GM23338 (cell line): ENCODE measurements around the gene SFTPB. TPM values are rescaled to one million over a fixed set of nuclear protein-coding genes. Genes with fewer than 3 reads are reported as not detected.

Source experiments
- ATAC-seq: fragments of 200-7000 bp; cut with Tn5 transposase; 3 replicates; pipeline ENCODE4 v1.9.1; 2020
- DNase-seq: peaks from one replicate; pipeline ENCODE4 v3.0.0-alpha.2; 2015; ENCODE audit warnings: low spot score
- H2AFZ ChIP-seq: fragments of 200-600 bp; sonication (generic); 2 replicates; pipeline ENCODE4 v1.8.0; 2016; ENCODE audit warnings: antibody characterized with exemption, mild to moderate bottlenecking, moderate library complexity
- H3F3A ChIP-seq: fragments of 200-600 bp; sonication (generic); replicated peaks from 2 replicates; pipeline ENCODE4 v1.8.0; 2017; ENCODE audit warnings: antibody characterized with exemption, mixed run types, low read depth
- H3K27ac ChIP-seq: fragments of 200-600 bp; sonication (generic); 2 replicates; pipeline ENCODE4 v1.6.1; 2016; ENCODE audit warnings: low read depth
- H3K27me3 ChIP-seq: fragments of 200-600 bp; sonication (generic); 2 replicates; pipeline ENCODE4 v1.8.0; 2016; ENCODE audit warnings: mild to moderate bottlenecking, mixed run types, moderate library complexity; ENCODE audit not compliant: insufficient read depth
- H3K36me3 ChIP-seq: fragments of 200-600 bp; sonication (generic); 2 replicates; pipeline ENCODE4 v1.8.0; 2016; ENCODE audit warnings: mild to moderate bottlenecking; ENCODE audit not compliant: insufficient read depth
- H3K4me1 ChIP-seq: fragments of 200-600 bp; sonication (generic); 2 replicates; pipeline ENCODE4 v1.8.0; 2016; ENCODE audit warnings: mild to moderate bottlenecking, moderate library complexity; ENCODE audit not compliant: insufficient read depth
- H3K4me2 ChIP-seq: fragments of 200-600 bp; sonication (generic); 2 replicates; pipeline ENCODE4 v1.7.1; 2017; ENCODE audit warnings: mixed run types
- H3K4me3 ChIP-seq: fragments of 200-600 bp; sonication (generic); 2 replicates; pipeline ENCODE4 v1.6.1; 2016; ENCODE audit warnings: mixed run types
- H3K79me2 ChIP-seq: fragments of 200-600 bp; sonication (generic); replicated peaks from 2 replicates; pipeline ENCODE4 v1.8.0; 2017; ENCODE audit warnings: mild to moderate bottlenecking; ENCODE audit not compliant: insufficient read depth
- H3K9me2 ChIP-seq: fragments of 200-600 bp; sonication (generic); 2 replicates; pipeline ENCODE4 v1.8.0; 2017; ENCODE audit not compliant: insufficient read depth
- H4K20me1 ChIP-seq: fragments of 200-600 bp; sonication (generic); replicated peaks from 2 replicates; pipeline ENCODE4 v1.8.0; 2017; ENCODE audit warnings: mild to moderate bottlenecking; ENCODE audit not compliant: insufficient read depth
- H3K27ac Mint-ChIP-seq: 2 replicates; pipeline ENCODE4 v1.8.0; 2020; ENCODE audit warnings: inconsistent platforms, mild to moderate bottlenecking, moderate library complexity, mixed read lengths
- H3K27me3 Mint-ChIP-seq: 3 replicates; pipeline ENCODE4 v1.8.0; 2022; ENCODE audit warnings: low read depth, mild to moderate bottlenecking, moderate library complexity, mixed read lengths, inconsistent platforms; ENCODE audit not compliant: insufficient read depth, poor library complexity
- H3K36me3 Mint-ChIP-seq: 3 replicates; pipeline ENCODE4 v1.8.0; 2021; ENCODE audit warnings: low read depth, mild to moderate bottlenecking, inconsistent platforms, moderate library complexity, mixed read lengths
- H3K4me1 Mint-ChIP-seq: 3 replicates; pipeline ENCODE4 v1.8.0; 2020; ENCODE audit warnings: mild to moderate bottlenecking, inconsistent platforms, mixed read lengths
- H3K4me3 Mint-ChIP-seq: 3 replicates; pipeline ENCODE4 v1.8.0; 2021; ENCODE audit warnings: moderate library complexity, mild to moderate bottlenecking, inconsistent platforms, mixed read lengths
- H3K9me3 Mint-ChIP-seq: 3 replicates; pipeline ENCODE4 v1.8.0; 2020; ENCODE audit warnings: moderate library complexity, mild to moderate bottlenecking, inconsistent platforms, mixed read lengths
- EZH2 ChIP-seq: fragments of 200-600 bp; sonication (generic); IDR thresholded peaks from one replicate; pipeline ENCODE4 v1.8.0; 2017; ENCODE audit warnings: antibody characterized with exemption, mild to moderate bottlenecking, low read depth; ENCODE audit not compliant: unreplicated experiment
- EZH2phosphoT487 ChIP-seq: fragments of 200-600 bp; sonication (generic); IDR thresholded peaks from one replicate; pipeline ENCODE4 v1.8.1; 2018; ENCODE audit warnings: antibody characterized with exemption; ENCODE audit not compliant: unreplicated experiment
- JUNB ChIP-seq: IDR thresholded peaks from one replicate; pipeline ENCODE4 v1.6.1; 2016; ENCODE audit warnings: antibody characterized with exemption; ENCODE audit not compliant: unreplicated experiment
- REST ChIP-seq: IDR thresholded peaks from one replicate; pipeline ENCODE4 v1.6.1; 2018; ENCODE audit warnings: antibody characterized with exemption; ENCODE audit not compliant: unreplicated experiment
- STAT1 ChIP-seq: IDR thresholded peaks from one replicate; pipeline ENCODE4 v1.6.1; 2016; ENCODE audit warnings: antibody characterized with exemption; ENCODE audit not compliant: unreplicated experiment
- ZNF114 ChIP-seq: fragments of 250-450 bp; sonication (Bioruptor Pico); IDR thresholded peaks from 2 replicates; pipeline ENCODE4 v1.5.0; 2020; ENCODE audit warnings: mild to moderate bottlenecking, moderate library complexity
- ZNF331 ChIP-seq: fragments of 250-450 bp; sonication (Bioruptor Pico); IDR thresholded peaks from 2 replicates; pipeline ENCODE4 v1.5.0; 2020; ENCODE audit warnings: low read depth, mild to moderate bottlenecking, moderate library complexity
- ZNF462 ChIP-seq: fragments of 250-450 bp; sonication (Bioruptor Pico); IDR thresholded peaks from 2 replicates; pipeline ENCODE4 v1.5.0; 2020; ENCODE audit warnings: mild to moderate bottlenecking, moderate library complexity
- polyA plus RNA-seq: library from polyadenylated mRNA; unstranded; fragments of >200 nt; fragmentation: Nextera tagmentation; extraction: Ambion mirVana; gene quantifications from 2 replicates; pipeline ENCODE4 v1.2.1, GENCODE V29; 2016
- total RNA-seq: library from RNA; depleted of rRNA; stranded (reverse); fragments of >200 nt; shearing (Covaris generic); gene quantifications from 2 replicates; pipeline ENCODE4 v1.2.3, GENCODE V29; 2014
- TF ChIP-seq, protein P1 (sequence below), 2 experiments: fragments of 200-600 bp in 1 of 2; sonication (generic) in 1 of 2; conservative IDR thresholded peaks; 2 replicates each; pipeline versions ENCODE4 v1.5.1 to v1.6.1; 2016 to 2017; ENCODE audit warnings: antibody characterized with exemption in 2 of 2, low read depth in 2 of 2, mild to moderate bottlenecking in 2 of 2, moderate library complexity in 1 of 2

Gene SFTPB
- total and polyA plus RNA-seq, 2 experiments from 2014 or later = 0.06 TPM; not detected in 1

GRCh38 chr2:85710687-85711577, 42.9 kb upstream of the SFTPB start (continued):
- TF ChIP-seq ZNF462 (CRISPR knock-in tag) (no peak), JUNB (no peak), EZH2phosphoT487 (no peak)
- TF ChIP-seq, protein P1, sequence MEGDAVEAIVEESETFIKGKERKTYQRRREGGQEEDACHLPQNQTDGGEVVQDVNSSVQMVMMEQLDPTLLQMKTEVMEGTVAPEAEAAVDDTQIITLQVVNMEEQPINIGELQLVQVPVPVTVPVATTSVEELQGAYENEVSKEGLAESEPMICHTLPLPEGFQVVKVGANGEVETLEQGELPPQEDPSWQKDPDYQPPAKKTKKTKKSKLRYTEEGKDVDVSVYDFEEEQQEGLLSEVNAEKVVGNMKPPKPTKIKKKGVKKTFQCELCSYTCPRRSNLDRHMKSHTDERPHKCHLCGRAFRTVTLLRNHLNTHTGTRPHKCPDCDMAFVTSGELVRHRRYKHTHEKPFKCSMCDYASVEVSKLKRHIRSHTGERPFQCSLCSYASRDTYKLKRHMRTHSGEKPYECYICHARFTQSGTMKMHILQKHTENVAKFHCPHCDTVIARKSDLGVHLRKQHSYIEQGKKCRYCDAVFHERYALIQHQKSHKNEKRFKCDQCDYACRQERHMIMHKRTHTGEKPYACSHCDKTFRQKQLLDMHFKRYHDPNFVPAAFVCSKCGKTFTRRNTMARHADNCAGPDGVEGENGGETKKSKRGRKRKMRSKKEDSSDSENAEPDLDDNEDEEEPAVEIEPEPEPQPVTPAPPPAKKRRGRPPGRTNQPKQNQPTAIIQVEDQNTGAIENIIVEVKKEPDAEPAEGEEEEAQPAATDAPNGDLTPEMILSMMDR (conservative IDR thresholded peaks at IDR 0.05; ENCODE audit: low read depth in 2 of 2) = no peak

DNA sequence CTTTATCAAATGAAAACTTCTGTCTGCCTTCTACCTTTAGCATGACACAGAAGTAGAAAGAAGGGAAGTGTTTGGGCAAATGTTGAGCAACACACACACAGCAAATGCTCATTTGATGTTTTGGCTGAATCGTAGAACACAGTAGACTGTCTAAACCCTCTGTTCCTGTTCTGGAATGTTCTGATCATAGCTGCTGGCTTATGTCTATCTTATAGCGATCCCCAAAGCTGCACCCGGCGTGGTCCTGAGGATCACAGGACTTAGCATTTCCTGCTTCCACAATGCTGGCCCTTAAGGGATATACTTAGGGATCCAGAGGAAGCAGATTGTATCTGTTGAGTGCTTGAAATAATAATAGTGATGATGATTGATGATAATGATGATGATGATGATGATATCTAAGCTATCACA, 41.4 kb upstream of the SFTPB start:
- peaks cover 5% of the 10 kb centered on the region for H3K4me1 ChIP-seq
- H3K9me2 ChIP-seq = no peaks in the 10 kb centered on the region
- H4K20me1 ChIP-seq = no peaks in the 10 kb centered on the region
- peaks cover 15% of the 10 kb centered on the region for H3K27me3 Mint-ChIP-seq
- ATAC-seq = no peak
- no peak overlapping the region for H2AFZ ChIP-seq
- H3K4me2 ChIP-seq = no peak overlapping the region
- no peaks in the 10 kb centered on the region for H3K9me3 Mint-ChIP-seq
- H3K79me2 ChIP-seq = no peaks in the 10 kb centered on the region
- no peak overlapping the region for H3K4me3 ChIP-seq
- peaks cover 6% of the 10 kb centered on the region; the same call in 1 of the 2 replicates for H3K27me3 ChIP-seq
- no peak overlapping the region for H3K27ac Mint-ChIP-seq
- peaks cover 10% of the 10 kb centered on the region; the same call in 2 of the 3 replicates for H3K4me1 Mint-ChIP-seq
- no peak overlapping the region for H3K4me3 Mint-ChIP-seq
- H3K27ac ChIP-seq = no peak overlapping the region
- no peaks in the 10 kb centered on the region for H3K36me3 Mint-ChIP-seq
- no peak for DNase-seq
- H3F3A ChIP-seq = no peaks in the 10 kb centered on the region
- no peaks in the 10 kb centered on the region for H3K36me3 ChIP-seq
- no peak for TF ChIP-seq STAT1
- TF ChIP-seq ZNF114 (CRISPR knock-in tag) = no peak
- TF ChIP-seq, protein P1 (conservative IDR thresholded peaks at IDR 0.05; ENCODE audit: low read depth in 2 of 2) = no peak
- TF ChIP-seq EZH2 = no peak
- no peak for TF ChIP-seq EZH2phosphoT487
- TF ChIP-seq REST = no peak
- no peak for TF ChIP-seq ZNF331 (CRISPR knock-in tag)
- no peak for TF ChIP-seq JUNB
